CD4-positive, alpha-beta T cell treated with Interleukin-1 beta for 1 hour (primary cell): ENCODE results near the gene CRABP2.

Source experiments
- DNase-seq, 2 donors: peaks; one replicate each; pipeline ENCODE4 v3.0.0-alpha.2; 2020 to 2022

Gene CRABP2

GRCh38 chr1:156705321-156705917, at the start of gene CRABP2:
TSS of gene CRABP2 (minus strand) at chr1:156705583. CDS start at chr1:156705446, 137 bp downstream.
- DNase-seq = peak in 1 of 2 donors; percentile 36

DNA sequence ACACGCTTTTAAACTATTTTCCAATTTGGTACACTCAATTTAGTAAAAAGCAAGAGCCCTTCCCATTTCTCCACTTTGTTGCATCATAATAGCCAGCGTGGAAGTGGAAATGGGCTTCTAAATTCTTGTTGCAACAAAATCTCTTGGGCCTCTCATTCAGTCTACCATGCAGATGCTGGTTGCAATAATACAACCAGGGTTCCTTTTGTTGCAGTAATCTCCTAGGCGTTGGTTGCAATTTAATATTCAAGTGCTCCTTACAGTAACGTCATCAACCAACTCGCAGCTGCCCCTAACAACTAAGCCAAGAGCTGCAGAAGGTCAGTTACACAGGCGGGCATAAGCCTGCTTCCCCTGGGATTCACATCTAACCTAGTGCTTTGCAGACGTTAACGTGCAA, 48.8 kb upstream of the CRABP2 start:
- DNase-seq = no peak

DNA sequence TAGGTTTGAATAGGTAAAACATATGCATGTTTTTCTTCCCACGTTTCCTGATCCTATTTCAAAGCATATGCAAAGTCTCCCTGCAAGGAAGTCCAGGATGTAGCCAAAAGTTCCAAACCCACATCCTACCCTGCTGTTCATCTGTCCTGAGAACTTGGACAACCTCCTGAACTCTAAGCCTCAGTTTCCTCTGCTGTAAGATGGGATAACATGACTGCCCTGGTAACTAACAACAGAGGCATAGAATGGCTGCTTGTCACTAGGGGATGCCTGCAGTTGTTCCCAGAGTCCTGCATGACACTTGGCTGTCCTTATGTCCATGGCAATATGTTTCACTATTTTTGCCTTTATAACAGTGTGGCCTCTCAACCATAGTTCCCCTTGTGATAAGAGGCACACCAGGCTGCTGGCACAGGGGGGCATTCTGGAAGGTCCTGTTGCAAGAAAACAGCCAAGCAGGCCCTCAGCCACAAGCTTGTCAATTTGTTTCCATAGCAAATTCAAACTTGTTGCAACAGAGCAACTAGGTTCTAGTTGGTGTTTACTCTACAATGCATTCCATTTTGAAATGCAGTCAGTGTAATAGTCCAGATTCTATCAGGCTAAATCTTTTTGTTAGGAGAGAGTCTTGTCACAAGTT, 47.6 kb upstream of the CRABP2 start:
- DNase-seq = no peak

GRCh38 chr1:156751757-156752481, 46.5 kb upstream of the CRABP2 start:
- DNase-seq = peak; percentile 96 to 97

DNA sequence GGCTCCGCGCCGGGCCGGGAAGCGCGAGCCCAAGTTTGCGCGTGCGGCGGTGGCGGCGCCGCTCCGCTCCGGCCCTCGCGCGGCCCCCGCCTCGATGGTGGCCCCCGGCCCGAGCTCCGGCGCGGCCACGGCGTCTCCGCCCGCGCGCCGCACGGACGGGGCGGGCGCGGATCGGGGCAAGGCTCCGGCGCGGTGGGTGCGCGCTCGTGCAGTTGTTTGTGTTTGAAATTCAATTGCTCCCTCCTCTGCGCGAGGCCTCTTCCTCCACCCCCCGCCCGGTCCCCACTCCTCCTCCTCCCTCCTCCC, 46.0 kb upstream of the CRABP2 start, which contains the start of gene HDGF:
HDGF (minus strand) TSS at position 225 of the 306 bp plus-strand sequence. CDS start 246 bp downstream, outside the sequence.
- no peak for DNase-seq

- peak; percentile 43 for DNase-seq
Observed at GRCh38 chr1:156750711-156751450, 45.5 kb upstream of the CRABP2 start.

DNA sequence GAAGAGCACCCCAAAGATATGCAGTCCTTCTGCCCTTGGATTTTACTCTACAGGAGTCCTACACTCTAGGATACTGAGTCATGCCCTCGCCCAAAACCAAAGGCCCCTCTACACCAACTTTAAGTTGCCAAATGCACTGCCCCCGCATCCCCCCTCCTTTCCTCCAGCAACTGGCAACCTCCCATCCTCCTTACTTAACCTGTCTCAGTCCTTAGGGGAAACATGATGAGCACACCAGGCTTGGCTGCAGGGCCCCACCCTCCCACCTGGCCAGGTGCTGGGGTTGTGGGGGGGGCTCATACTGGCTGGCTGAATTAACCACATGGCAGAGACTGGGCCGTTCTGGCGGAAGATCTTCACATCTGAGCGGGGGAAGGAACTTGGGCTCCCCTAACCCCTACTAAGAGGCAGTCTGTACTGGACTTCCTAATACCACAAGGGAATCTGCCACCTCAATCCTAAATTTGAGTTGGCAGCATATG, 44.8 kb upstream of the CRABP2 start:
- peak; percentile 40 to 41 for DNase-seq

GRCh38 chr1:156749419-156750118, 44.2 kb upstream of the CRABP2 start:
- no peak for DNase-seq

DNA sequence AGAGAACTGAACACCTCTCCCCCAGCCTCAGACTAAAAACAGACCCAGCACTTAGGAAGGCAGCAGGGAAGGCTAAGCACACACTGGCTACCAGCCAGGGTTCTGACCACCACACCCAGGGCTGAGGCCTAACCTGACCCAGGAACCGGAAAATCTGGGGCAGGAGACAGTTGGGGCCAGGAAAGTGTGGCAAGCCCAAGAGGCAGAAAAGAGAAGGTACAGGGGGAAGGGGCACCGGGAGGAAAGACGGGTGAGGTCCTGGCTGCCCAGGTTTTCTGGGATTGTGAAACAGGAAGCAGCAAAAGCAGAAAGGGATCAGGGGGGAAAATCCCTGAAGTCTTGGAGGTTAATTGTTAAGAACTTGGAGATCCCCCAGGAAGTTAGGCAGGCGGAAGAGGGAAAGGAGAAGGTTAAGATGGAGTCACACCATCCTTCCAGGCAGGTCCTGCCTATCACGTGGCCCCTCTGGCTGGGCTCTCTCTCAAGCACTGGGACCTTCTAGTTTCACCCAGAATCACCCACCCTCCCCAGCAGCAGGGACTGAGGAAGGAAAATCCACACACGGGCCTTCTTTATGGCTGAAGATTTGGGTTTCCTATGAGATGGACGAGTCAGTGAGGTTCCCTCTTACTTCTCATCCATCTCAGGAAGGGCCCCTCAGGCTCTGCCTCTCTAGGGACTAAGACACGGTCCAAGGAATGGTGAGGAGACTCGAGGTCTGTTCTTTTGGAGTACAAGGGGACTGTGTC, 43.5 kb upstream of the CRABP2 start:
- DNase-seq = peak in 1 of 2 donors; percentile 46

GRCh38 chr1:156747742-156748669, 42.6 kb upstream of the CRABP2 start:
- no peak for DNase-seq

GRCh38 chr1:156746728-156747631, 41.6 kb upstream of the CRABP2 start:
- DNase-seq = peak; percentile 82 to 86

- DNase-seq = no peak
Observed at GRCh38 chr1:156746406-156746727, 41.0 kb upstream of the CRABP2 start.

- no peak for DNase-seq
Observed at GRCh38 chr1:156745881-156746280, 40.5 kb upstream of the CRABP2 start.

- no peak for DNase-seq
Observed at GRCh38 chr1:156744786-156745419, 39.5 kb upstream of the CRABP2 start.

DNA sequence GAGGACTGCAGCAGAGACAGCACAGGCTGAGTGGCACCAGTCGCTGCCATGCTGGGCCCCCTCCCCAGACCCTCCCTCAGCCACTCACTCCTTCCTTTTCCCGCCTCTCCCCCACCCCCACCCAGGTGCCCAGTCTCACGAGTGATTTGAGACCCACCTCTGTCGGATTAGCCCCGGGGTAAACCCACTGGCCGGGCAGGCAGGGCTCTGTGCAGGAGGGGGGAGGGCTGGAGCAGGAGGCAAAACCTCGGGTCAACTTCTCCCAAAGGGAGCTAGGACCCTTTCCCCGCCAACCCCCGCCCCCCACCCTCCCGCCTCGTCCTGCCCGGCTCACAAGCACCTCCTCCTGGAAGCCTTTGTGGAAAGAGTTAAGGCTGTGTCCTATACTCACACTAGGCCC, 39.0 kb upstream of the CRABP2 start:
- DNase-seq = no peak

- DNase-seq = no peak
Observed at GRCh38 chr1:156743367-156744302, 38.3 kb upstream of the CRABP2 start.

GRCh38 chr1:156742801-156743200, 37.4 kb upstream of the CRABP2 start:
- no peak for DNase-seq

DNA sequence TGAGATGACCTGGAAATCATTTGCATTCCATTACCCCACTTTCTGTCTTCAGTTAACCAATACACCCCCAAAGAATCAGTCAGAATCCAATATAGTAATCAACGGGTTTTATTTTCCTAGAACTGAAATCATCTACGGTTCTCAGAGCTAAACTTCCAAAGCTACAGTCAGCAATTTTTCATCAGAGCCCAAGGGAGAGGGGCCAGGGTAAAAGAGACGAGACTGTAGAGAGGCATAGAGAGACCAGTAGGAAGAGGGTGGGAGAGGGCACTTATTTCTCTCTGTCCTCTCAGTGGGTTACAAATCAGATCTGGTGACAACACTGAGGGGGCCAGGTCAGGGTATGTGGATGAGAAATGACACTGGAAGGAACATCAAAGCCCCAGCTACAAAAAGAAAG, 36.6 kb upstream of the CRABP2 start:
- no peak for DNase-seq
